ENCODE data around the gene FAXDC2. TPM values are rescaled to one million over a fixed set of nuclear protein-coding genes. Genes with fewer than 3 reads are reported as not detected.

The FAXDC2 gene
- total RNA-seq, 1 experiment from 2014 or later = 0.95 TPM

DNA sequence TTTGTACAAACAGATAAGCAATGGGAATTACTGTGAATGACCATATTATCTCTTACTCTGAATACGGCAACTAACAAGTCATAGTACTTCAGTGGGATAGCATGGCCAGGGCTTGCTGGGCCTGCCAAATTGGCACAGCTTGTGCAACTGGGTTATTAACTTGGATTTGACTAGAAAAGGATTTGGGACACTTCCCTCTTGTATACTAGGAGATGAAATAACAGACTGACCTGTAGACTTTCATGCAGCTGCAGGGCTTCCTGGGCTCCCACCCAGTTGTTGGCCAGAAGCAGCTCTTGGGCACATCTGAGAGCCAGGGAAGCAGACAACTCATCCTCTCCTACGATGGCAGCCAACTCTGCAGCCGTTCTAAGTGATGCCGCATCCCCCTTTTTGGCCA is 47.8 kb upstream of the FAXDC2 start:
- H3K9me3 ChIP-seq = no peaks in the 10 kb centered on the region
- Mint-ChIP-seq H3K27ac (ENCODE audit: unreplicated experiment) (no peak overlapping the region), H3K4me3 (ENCODE audit: unreplicated experiment) (no peak overlapping the region), H3K36me3 (ENCODE audit: insufficient read depth, unreplicated experiment) (peaks cover 72% of the 10 kb centered on the region), H3K27me3 (ENCODE audit: insufficient read depth, unreplicated experiment) (no peaks in the 10 kb centered on the region), H3K9me3 (ENCODE audit: unreplicated experiment) (no peaks in the 10 kb centered on the region), H3K4me1 (ENCODE audit: low read depth, unreplicated experiment) (no peaks in the 10 kb centered on the region)
- no peak overlapping the region for H3K4me3 ChIP-seq (ENCODE audit: low read depth, low read length)
- TF ChIP-seq, protein P1, sequence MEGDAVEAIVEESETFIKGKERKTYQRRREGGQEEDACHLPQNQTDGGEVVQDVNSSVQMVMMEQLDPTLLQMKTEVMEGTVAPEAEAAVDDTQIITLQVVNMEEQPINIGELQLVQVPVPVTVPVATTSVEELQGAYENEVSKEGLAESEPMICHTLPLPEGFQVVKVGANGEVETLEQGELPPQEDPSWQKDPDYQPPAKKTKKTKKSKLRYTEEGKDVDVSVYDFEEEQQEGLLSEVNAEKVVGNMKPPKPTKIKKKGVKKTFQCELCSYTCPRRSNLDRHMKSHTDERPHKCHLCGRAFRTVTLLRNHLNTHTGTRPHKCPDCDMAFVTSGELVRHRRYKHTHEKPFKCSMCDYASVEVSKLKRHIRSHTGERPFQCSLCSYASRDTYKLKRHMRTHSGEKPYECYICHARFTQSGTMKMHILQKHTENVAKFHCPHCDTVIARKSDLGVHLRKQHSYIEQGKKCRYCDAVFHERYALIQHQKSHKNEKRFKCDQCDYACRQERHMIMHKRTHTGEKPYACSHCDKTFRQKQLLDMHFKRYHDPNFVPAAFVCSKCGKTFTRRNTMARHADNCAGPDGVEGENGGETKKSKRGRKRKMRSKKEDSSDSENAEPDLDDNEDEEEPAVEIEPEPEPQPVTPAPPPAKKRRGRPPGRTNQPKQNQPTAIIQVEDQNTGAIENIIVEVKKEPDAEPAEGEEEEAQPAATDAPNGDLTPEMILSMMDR (IDR thresholded peaks at IDR 0.05; ENCODE audit: insufficient read depth in 1 of 2, low read depth in 1 of 2, low read length in 1 of 2, severe bottlenecking in 1 of 2, unreplicated experiment in 1 of 2) = no peak
- DNase-seq = no peak
- H3K4me1 ChIP-seq = no peaks in the 10 kb centered on the region
- intact Hi-C loops (cut with micrococcal nuclease; ENCODE audit: unreplicated experiment) = no loop called here
- BruUV-seq (replicated peaks) = no TSS peak
- CTCF ChIA-PET = no interaction called here
- POLR2A ChIA-PET = no interaction called here
- H3K36me3 ChIP-seq (ENCODE audit: control insufficient read depth, insufficient read depth, low read length) = no peaks in the 10 kb centered on the region; the same call in 1 of the 2 replicates
- no peaks in the 10 kb centered on the region for H3K27me3 ChIP-seq (replicated peaks; ENCODE audit: control insufficient read depth, insufficient read depth, low read length)

DNA sequence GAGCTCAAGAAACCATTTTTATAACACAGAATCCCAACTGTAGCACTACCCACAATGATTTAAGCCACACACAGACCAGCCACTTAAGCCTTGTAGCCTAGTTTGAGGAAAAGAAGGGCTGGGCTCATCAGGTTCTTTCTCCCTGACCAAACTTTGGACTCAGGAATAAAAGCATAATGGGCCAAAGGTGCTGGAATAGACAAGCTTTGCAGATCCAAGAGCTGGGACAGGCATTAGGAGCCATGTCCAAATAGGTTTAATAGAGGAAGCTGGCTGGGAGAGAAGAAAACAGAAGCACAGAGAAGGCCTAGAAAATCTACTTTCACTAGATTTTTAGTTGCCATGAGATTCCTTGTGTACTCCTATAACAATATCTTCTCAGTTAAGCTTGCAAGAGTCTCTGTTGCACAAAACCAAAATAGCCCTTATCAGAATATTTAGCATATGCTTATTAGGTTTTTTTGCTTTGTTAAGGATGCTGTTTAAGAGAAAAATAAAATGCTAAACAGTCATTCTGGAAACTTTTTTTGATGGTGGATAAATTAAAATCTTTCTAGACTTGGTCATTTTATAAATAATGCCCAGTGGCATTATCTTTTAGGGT is 46.3 kb upstream of the FAXDC2 start:
- intact Hi-C loops (cut with micrococcal nuclease; ENCODE audit: unreplicated experiment) = no loop called here
- Histone ChIP-seq H3K27me3 (replicated peaks; ENCODE audit: control insufficient read depth, insufficient read depth, low read length) (no peaks in the 10 kb centered on the region), H3K36me3 (ENCODE audit: control insufficient read depth, insufficient read depth, low read length) (peaks cover 3% of the 10 kb centered on the region; the same call in 1 of the 2 replicates), H3K4me1 (no peaks in the 10 kb centered on the region), H3K4me3 (ENCODE audit: low read depth, low read length) (no peak overlapping the region), H3K9me3 (no peaks in the 10 kb centered on the region)
- TF ChIP-seq, protein P1 (IDR thresholded peaks at IDR 0.05; ENCODE audit: insufficient read depth in 1 of 2, low read depth in 1 of 2, low read length in 1 of 2, severe bottlenecking in 1 of 2, unreplicated experiment in 1 of 2) = no peak
- no TSS peak for BruUV-seq (replicated peaks)
- ChIA-PET POLR2A (no interaction called here), CTCF (no interaction called here)
- no peak for DNase-seq
- no peak overlapping the region for H3K4me3 Mint-ChIP-seq (ENCODE audit: unreplicated experiment)
- peaks cover 72% of the 10 kb centered on the region for H3K36me3 Mint-ChIP-seq (ENCODE audit: insufficient read depth, unreplicated experiment)
- no peak overlapping the region for H3K27ac Mint-ChIP-seq (ENCODE audit: unreplicated experiment)
- H3K9me3 Mint-ChIP-seq (ENCODE audit: unreplicated experiment) = no peaks in the 10 kb centered on the region
- no peaks in the 10 kb centered on the region for H3K27me3 Mint-ChIP-seq (ENCODE audit: insufficient read depth, unreplicated experiment)
- no peaks in the 10 kb centered on the region for H3K4me1 Mint-ChIP-seq (ENCODE audit: low read depth, unreplicated experiment)

DNA sequence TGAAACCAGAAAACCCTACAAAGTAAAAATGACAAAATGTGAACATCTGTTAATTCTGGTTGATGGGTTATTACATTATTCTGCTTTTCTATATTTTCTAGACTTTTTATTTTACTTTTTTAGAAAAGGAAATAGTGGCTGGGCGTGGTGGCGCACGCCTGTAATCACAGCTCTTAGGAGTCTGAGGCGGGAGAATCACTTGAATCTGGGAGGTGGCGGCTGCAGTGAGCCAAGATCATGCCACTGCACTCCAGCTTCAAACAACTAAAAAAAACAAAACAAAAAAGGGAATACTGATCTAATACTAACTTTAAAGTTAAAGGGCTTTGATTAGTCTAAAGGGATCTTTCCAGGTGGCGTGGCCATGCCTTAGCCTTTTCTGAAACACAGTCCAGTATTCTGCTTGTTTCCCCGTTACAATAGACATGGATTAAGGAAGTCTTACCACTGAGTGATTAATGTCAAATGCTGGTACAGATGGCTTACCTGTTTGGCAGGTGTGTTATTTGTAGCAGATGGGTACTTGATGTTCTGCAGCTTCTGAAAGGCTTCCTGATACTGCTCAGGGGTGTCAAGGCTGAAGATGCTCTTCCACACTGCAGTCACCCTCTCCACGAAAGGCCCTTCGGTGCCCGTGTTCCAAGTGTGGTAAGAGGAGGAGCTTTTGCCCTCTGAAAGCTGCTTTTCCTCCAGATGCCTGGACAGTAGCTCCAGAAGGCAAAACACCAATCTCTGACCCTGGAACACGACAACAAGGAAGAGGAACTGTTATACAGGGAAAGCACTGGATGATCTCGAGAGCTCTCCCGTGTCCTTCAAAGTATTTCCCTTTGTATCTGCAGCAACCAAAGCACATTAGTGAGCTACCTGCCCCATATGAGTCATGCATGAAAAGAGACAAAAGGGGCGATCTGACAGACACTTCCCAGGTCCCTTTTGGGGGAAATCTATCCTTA is 45.5 kb upstream of the FAXDC2 start:
- H3K9me3 ChIP-seq = no peaks in the 10 kb centered on the region
- CTCF ChIA-PET = no interaction called here
- no peak overlapping the region for H3K4me3 ChIP-seq (ENCODE audit: low read depth, low read length)
- TF ChIP-seq, protein P1 (IDR thresholded peaks at IDR 0.05; ENCODE audit: insufficient read depth in 1 of 2, low read depth in 1 of 2, low read length in 1 of 2, severe bottlenecking in 1 of 2, unreplicated experiment in 1 of 2) = no peak
- DNase-seq = no peak
- peaks cover 3% of the 10 kb centered on the region; the same call in 1 of the 2 replicates for H3K36me3 ChIP-seq (ENCODE audit: control insufficient read depth, insufficient read depth, low read length)
- Mint-ChIP-seq H3K9me3 (ENCODE audit: unreplicated experiment) (no peaks in the 10 kb centered on the region), H3K4me3 (ENCODE audit: unreplicated experiment) (no peak overlapping the region), H3K27ac (ENCODE audit: unreplicated experiment) (no peak overlapping the region), H3K4me1 (ENCODE audit: low read depth, unreplicated experiment) (no peaks in the 10 kb centered on the region), H3K36me3 (ENCODE audit: insufficient read depth, unreplicated experiment) (peaks cover 77% of the 10 kb centered on the region), H3K27me3 (ENCODE audit: insufficient read depth, unreplicated experiment) (no peaks in the 10 kb centered on the region)
- POLR2A ChIA-PET = no interaction called here
- intact Hi-C loops (cut with micrococcal nuclease; ENCODE audit: unreplicated experiment) = no loop called here
- H3K27me3 ChIP-seq (replicated peaks; ENCODE audit: control insufficient read depth, insufficient read depth, low read length) = no peaks in the 10 kb centered on the region
- BruUV-seq (replicated peaks) = no TSS peak
- no peaks in the 10 kb centered on the region for H3K4me1 ChIP-seq
